WTC11 (cell line): Measurements from ENCODE around the gene DSTYK. TPM values are rescaled to one million over a fixed set of nuclear protein-coding genes. Genes with fewer than 3 reads are reported as not detected.

Source experiments
- ATAC-seq: fragments of 200-7000 bp; cut with Tn5 transposase; 2 replicates; pipeline ENCODE4 v1.10.0; 2021; ENCODE audit warnings: mild to moderate bottlenecking, moderate library complexity
- CTCF ChIA-PET: fragments of 300-600 bp; sonication (Branson Sonifier 250); formaldehyde crosslinking; loops from one replicate; lab custom pipeline; 2021; ENCODE audit warnings: antibody characterized with exemption; lab: Charles Lee
- POLR2A ChIA-PET: fragments of 350-600 bp; sonication (Branson Sonifier 250); formaldehyde crosslinking; loops from one replicate; lab custom pipeline; 2021; ENCODE audit warnings: antibody characterized with exemption; lab: Charles Lee
- DNase-seq: peaks from one replicate; pipeline ENCODE4 v3.0.0; 2021; ENCODE audit warnings: low spot score
- H3K27ac Mint-ChIP-seq: 2 replicates; pipeline ENCODE4 v1.8.0; 2021; ENCODE audit warnings: mixed read lengths
- H3K27me3 Mint-ChIP-seq: 2 replicates; pipeline ENCODE4 v1.8.0; 2021; ENCODE audit warnings: low read depth, mild to moderate bottlenecking, moderate library complexity, mixed read lengths
- H3K36me3 Mint-ChIP-seq: 2 replicates; pipeline ENCODE4 v1.8.0; 2021; ENCODE audit warnings: mixed read lengths
- H3K4me1 Mint-ChIP-seq: 2 replicates; pipeline ENCODE4 v1.8.0; 2022; ENCODE audit warnings: mixed read lengths
- H3K4me3 Mint-ChIP-seq: 2 replicates; pipeline ENCODE4 v1.8.0; 2021; ENCODE audit warnings: mild to moderate bottlenecking, moderate library complexity, mixed read lengths
- H3K9me3 Mint-ChIP-seq: 2 replicates; pipeline ENCODE4 v1.8.0; 2021; ENCODE audit warnings: mixed read lengths
- CBFB ChIP-seq: sonication (generic); formaldehyde crosslinking; IDR thresholded peaks from 2 replicates; pipeline ENCODE4 v1.8.1; 2022; ENCODE audit warnings: mild to moderate bottlenecking, low read depth, missing genetic modification reagents
- ESRRA ChIP-seq: sonication (generic); formaldehyde crosslinking; IDR thresholded peaks from 2 replicates; pipeline ENCODE4 v1.8.1; 2022; ENCODE audit warnings: mild to moderate bottlenecking, missing genetic modification reagents, borderline replicate concordance
- FOXJ3 ChIP-seq: sonication (generic); formaldehyde crosslinking; IDR thresholded peaks from 2 replicates; pipeline ENCODE4 v1.9.0; 2021; ENCODE audit warnings: missing genetic modification reagents, mild to moderate bottlenecking, borderline replicate concordance
- NR1H2 ChIP-seq: sonication (generic); formaldehyde crosslinking; IDR thresholded peaks from 2 replicates; pipeline ENCODE4 v1.9.0; 2021; ENCODE audit warnings: mild to moderate bottlenecking, moderate library complexity, missing genetic modification reagents
- NR3C1 ChIP-seq: sonication (generic); formaldehyde crosslinking; conservative IDR thresholded peaks from 2 replicates; pipeline ENCODE4 v1.8.1; 2023; ENCODE audit warnings: low read depth, mild to moderate bottlenecking, missing genetic modification reagents
- RELA ChIP-seq: sonication (generic); formaldehyde crosslinking; IDR thresholded peaks from 2 replicates; pipeline ENCODE4 v1.8.1; 2022; ENCODE audit warnings: missing genetic modification reagents, mild to moderate bottlenecking, borderline replicate concordance
- RORB ChIP-seq: fragments of 250-450 bp; sonication (Bioruptor Pico); IDR thresholded peaks from 2 replicates; pipeline ENCODE4 v1.9.0; 2021; ENCODE audit warnings: mild to moderate bottlenecking
- TEAD4 ChIP-seq: sonication (generic); formaldehyde crosslinking; IDR thresholded peaks from 2 replicates; pipeline ENCODE4 v1.8.0; 2022; ENCODE audit warnings: mild to moderate bottlenecking, missing genetic modification reagents
- ZNF232 ChIP-seq: sonication (generic); formaldehyde crosslinking; IDR thresholded peaks from 2 replicates; pipeline ENCODE4 v1.8.0; 2022; ENCODE audit warnings: mild to moderate bottlenecking, missing genetic modification reagents
- ZNF317 ChIP-seq: sonication (generic); formaldehyde crosslinking; IDR thresholded peaks from 2 replicates; pipeline ENCODE4 v1.8.1; 2023; ENCODE audit warnings: low read depth, mild to moderate bottlenecking, moderate library complexity, missing genetic modification reagents, borderline replicate concordance
- ZNF396 ChIP-seq: fragments of 250-450 bp; sonication (Bioruptor Pico); IDR thresholded peaks from 2 replicates; pipeline ENCODE4 v1.8.0; 2021; ENCODE audit warnings: mild to moderate bottlenecking, moderate library complexity, borderline replicate concordance
- total RNA-seq: library from RNA; stranded (reverse); gene quantifications from 3 replicates; pipeline ENCODE4 v1.2.3, GENCODE V29; 2021
- TF ChIP-seq, protein P1 (sequence below): fragments of 250-450 bp; sonication (Bioruptor Pico); IDR thresholded peaks from 2 replicates; pipeline ENCODE4 v1.9.0; 2021; ENCODE audit warnings: mild to moderate bottlenecking, borderline replicate concordance
- TF ChIP-seq, protein P2 (sequence below): sonication (generic); formaldehyde crosslinking; IDR thresholded peaks from 2 replicates; pipeline ENCODE4 v1.8.1; 2023; ENCODE audit warnings: mild to moderate bottlenecking, missing genetic modification reagents
- TF ChIP-seq, protein P3 (sequence below): sonication (generic); formaldehyde crosslinking; IDR thresholded peaks from 2 replicates; pipeline ENCODE4 v1.8.0; 2022; ENCODE audit warnings: mild to moderate bottlenecking, missing genetic modification reagents
- TF ChIP-seq, protein P4 (sequence below): sonication (generic); formaldehyde crosslinking; conservative IDR thresholded peaks from 2 replicates; pipeline ENCODE4 v1.8.1; 2023; ENCODE audit warnings: mild to moderate bottlenecking, low read depth, missing genetic modification reagents, moderate library complexity
- TF ChIP-seq, protein P5 (sequence below): sonication (generic); formaldehyde crosslinking; IDR thresholded peaks from 2 replicates; pipeline ENCODE4 v1.8.1; 2023; ENCODE audit warnings: mild to moderate bottlenecking, moderate library complexity, missing genetic modification reagents
- TF ChIP-seq, protein P6 (sequence below): sonication (generic); formaldehyde crosslinking; IDR thresholded peaks from 2 replicates; pipeline ENCODE4 v1.8.0; 2023; ENCODE audit warnings: missing genetic modification reagents
- TF ChIP-seq, protein P7 (sequence below): sonication (generic); formaldehyde crosslinking; IDR thresholded peaks from 2 replicates; pipeline ENCODE4 v1.8.1; 2022; ENCODE audit warnings: low read depth, mild to moderate bottlenecking, moderate library complexity, missing genetic modification reagents, borderline replicate concordance

DSTYK gene
- total RNA-seq, 1 experiment from 2014 or later, result 11.6 TPM

DNA sequence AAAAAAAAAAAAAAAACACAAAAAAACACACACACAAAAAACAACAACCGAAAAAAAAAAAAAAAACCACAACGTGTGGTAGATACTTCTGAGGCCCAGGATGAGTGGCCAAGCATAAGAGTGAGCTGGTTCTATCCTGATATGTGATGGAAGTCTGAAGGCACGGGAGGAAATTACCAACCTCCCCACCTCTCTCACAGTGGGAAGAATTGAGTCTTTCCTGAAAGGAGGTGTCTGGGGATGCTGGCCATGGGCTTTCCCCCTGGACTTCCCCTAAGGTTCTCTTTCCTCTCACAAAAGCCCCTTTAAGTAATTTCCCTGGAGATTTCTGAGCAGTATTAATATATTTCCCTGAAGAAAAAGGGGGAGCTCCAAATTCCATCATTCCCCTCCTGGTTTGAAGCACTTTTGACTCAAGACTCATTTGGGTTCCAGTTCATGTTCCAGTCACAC, 21.5 kb upstream of the DSTYK start:
- POLR2A ChIA-PET, result interaction anchor here (0.7 kb wide), 1 partner anchor 211 kb away, joined by 9 read pairs; no protein-coding TSS in a partner anchor
- H3K27me3 Mint-ChIP-seq, result peaks cover 11% of the 10 kb centered on the region
- TF ChIP-seq NR3C1 (no peak), NR1H2 (CRISPR knock-in tag) (no peak), FOXJ3 (CRISPR knock-in tag) (no peak)
- TF ChIP-seq, protein P1, sequence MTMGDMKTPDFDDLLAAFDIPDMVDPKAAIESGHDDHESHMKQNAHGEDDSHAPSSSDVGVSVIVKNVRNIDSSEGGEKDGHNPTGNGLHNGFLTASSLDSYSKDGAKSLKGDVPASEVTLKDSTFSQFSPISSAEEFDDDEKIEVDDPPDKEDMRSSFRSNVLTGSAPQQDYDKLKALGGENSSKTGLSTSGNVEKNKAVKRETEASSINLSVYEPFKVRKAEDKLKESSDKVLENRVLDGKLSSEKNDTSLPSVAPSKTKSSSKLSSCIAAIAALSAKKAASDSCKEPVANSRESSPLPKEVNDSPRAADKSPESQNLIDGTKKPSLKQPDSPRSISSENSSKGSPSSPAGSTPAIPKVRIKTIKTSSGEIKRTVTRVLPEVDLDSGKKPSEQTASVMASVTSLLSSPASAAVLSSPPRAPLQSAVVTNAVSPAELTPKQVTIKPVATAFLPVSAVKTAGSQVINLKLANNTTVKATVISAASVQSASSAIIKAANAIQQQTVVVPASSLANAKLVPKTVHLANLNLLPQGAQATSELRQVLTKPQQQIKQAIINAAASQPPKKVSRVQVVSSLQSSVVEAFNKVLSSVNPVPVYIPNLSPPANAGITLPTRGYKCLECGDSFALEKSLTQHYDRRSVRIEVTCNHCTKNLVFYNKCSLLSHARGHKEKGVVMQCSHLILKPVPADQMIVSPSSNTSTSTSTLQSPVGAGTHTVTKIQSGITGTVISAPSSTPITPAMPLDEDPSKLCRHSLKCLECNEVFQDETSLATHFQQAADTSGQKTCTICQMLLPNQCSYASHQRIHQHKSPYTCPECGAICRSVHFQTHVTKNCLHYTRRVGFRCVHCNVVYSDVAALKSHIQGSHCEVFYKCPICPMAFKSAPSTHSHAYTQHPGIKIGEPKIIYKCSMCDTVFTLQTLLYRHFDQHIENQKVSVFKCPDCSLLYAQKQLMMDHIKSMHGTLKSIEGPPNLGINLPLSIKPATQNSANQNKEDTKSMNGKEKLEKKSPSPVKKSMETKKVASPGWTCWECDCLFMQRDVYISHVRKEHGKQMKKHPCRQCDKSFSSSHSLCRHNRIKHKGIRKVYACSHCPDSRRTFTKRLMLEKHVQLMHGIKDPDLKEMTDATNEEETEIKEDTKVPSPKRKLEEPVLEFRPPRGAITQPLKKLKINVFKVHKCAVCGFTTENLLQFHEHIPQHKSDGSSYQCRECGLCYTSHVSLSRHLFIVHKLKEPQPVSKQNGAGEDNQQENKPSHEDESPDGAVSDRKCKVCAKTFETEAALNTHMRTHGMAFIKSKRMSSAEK (CRISPR knock-in tag), result no peak
- TF ChIP-seq, protein P2, sequence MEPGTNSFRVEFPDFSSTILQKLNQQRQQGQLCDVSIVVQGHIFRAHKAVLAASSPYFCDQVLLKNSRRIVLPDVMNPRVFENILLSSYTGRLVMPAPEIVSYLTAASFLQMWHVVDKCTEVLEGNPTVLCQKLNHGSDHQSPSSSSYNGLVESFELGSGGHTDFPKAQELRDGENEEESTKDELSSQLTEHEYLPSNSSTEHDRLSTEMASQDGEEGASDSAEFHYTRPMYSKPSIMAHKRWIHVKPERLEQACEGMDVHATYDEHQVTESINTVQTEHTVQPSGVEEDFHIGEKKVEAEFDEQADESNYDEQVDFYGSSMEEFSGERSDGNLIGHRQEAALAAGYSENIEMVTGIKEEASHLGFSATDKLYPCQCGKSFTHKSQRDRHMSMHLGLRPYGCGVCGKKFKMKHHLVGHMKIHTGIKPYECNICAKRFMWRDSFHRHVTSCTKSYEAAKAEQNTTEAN (CRISPR knock-in tag), result no peak
- TF ChIP-seq, protein P3, sequence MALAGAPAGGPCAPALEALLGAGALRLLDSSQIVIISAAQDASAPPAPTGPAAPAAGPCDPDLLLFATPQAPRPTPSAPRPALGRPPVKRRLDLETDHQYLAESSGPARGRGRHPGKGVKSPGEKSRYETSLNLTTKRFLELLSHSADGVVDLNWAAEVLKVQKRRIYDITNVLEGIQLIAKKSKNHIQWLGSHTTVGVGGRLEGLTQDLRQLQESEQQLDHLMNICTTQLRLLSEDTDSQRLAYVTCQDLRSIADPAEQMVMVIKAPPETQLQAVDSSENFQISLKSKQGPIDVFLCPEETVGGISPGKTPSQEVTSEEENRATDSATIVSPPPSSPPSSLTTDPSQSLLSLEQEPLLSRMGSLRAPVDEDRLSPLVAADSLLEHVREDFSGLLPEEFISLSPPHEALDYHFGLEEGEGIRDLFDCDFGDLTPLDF, result no peak

DNA sequence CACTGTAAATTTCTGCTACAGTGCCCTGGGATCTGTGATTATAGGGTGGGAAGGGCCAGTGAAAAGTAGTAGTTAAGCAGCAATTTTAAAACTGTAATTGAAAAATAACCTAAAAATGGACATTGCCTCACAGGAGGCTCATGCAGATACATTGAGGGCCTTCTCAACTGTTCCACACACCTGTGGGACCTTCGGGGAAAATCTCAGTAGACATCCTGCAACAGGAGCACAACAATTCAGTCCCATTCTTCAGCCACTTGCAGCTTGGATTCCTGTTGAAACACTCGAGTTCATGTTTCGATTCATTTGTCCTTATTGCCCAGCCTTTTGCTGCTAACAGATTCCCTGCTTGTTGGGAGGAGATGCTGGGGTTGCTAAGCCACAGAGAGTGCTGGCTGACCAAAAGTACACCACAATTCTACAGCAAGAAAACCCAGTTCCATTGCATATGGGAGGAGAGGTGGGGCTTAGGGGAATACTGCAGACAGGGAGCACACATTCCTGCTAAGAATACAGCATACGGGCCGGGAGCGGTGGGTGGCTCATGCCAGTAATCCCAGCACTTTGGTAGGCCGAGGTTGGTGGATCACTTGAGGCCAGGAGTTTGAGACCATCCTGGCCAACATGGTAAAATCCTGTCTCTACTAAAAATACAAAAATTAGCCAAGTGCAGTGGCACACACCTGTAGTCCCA, 20.8 kb upstream of the DSTYK start:
- CTCF ChIA-PET, result no interaction called here
- peaks cover 11% of the 10 kb centered on the region for H3K27me3 Mint-ChIP-seq
- H3K4me1 Mint-ChIP-seq, result peaks cover 19% of the 10 kb centered on the region
- no peak overlapping the region for H3K4me3 Mint-ChIP-seq
- ATAC-seq, result no peak
- H3K36me3 Mint-ChIP-seq, result no peaks in the 10 kb centered on the region
- no peaks in the 10 kb centered on the region for H3K9me3 Mint-ChIP-seq
- POLR2A ChIA-PET, result no interaction called here
- H3K27ac Mint-ChIP-seq, result no peak overlapping the region
- DNase-seq, result no peak
- TF ChIP-seq ZNF396 (CRISPR knock-in tag) (no peak), ESRRA (CRISPR knock-in tag) (no peak), CBFB (CRISPR knock-in tag) (no peak), ZNF232 (CRISPR knock-in tag) (no peak), NR3C1 (no peak), RORB (CRISPR knock-in tag) (no peak), TEAD4 (no peak), ZNF317 (CRISPR knock-in tag) (no peak), RELA (CRISPR knock-in tag) (no peak)
- TF ChIP-seq, protein P2 (CRISPR knock-in tag), result no peak
- TF ChIP-seq, protein P4, sequence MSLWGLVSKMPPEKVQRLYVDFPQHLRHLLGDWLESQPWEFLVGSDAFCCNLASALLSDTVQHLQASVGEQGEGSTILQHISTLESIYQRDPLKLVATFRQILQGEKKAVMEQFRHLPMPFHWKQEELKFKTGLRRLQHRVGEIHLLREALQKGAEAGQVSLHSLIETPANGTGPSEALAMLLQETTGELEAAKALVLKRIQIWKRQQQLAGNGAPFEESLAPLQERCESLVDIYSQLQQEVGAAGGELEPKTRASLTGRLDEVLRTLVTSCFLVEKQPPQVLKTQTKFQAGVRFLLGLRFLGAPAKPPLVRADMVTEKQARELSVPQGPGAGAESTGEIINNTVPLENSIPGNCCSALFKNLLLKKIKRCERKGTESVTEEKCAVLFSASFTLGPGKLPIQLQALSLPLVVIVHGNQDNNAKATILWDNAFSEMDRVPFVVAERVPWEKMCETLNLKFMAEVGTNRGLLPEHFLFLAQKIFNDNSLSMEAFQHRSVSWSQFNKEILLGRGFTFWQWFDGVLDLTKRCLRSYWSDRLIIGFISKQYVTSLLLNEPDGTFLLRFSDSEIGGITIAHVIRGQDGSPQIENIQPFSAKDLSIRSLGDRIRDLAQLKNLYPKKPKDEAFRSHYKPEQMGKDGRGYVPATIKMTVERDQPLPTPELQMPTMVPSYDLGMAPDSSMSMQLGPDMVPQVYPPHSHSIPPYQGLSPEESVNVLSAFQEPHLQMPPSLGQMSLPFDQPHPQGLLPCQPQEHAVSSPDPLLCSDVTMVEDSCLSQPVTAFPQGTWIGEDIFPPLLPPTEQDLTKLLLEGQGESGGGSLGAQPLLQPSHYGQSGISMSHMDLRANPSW (CRISPR knock-in tag), result no peak
- TF ChIP-seq, protein P5, sequence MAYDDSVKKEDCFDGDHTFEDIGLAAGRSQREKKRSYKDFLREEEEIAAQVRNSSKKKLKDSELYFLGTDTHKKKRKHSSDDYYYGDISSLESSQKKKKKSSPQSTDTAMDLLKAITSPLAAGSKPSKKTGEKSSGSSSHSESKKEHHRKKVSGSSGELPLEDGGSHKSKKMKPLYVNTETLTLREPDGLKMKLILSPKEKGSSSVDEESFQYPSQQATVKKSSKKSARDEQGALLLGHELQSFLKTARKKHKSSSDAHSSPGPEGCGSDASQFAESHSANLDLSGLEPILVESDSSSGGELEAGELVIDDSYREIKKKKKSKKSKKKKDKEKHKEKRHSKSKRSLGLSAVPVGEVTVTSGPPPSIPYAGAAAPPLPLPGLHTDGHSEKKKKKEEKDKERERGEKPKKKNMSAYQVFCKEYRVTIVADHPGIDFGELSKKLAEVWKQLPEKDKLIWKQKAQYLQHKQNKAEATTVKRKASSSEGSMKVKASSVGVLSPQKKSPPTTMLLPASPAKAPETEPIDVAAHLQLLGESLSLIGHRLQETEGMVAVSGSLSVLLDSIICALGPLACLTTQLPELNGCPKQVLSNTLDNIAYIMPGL (CRISPR knock-in tag), result no peak
- TF ChIP-seq, protein P6, sequence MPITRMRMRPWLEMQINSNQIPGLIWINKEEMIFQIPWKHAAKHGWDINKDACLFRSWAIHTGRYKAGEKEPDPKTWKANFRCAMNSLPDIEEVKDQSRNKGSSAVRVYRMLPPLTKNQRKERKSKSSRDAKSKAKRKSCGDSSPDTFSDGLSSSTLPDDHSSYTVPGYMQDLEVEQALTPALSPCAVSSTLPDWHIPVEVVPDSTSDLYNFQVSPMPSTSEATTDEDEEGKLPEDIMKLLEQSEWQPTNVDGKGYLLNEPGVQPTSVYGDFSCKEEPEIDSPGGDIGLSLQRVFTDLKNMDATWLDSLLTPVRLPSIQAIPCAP (CRISPR knock-in tag), result no peak
- TF ChIP-seq, protein P7, sequence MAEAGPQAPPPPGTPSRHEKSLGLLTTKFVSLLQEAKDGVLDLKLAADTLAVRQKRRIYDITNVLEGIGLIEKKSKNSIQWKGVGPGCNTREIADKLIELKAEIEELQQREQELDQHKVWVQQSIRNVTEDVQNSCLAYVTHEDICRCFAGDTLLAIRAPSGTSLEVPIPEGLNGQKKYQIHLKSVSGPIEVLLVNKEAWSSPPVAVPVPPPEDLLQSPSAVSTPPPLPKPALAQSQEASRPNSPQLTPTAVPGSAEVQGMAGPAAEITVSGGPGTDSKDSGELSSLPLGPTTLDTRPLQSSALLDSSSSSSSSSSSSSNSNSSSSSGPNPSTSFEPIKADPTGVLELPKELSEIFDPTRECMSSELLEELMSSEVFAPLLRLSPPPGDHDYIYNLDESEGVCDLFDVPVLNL (CRISPR knock-in tag), result no peak

More for the DNA sequence above, 21.5 kb upstream of the DSTYK start:
- no peak for ATAC-seq
- Mint-ChIP-seq H3K36me3 (no peaks in the 10 kb centered on the region), H3K27ac (0 out of 2 replicates have a peak overlapping the region, but pooled peaks have one; percentile 72), H3K4me3 (no peak overlapping the region), H3K4me1 (peaks cover 20% of the 10 kb centered on the region), H3K9me3 (no peaks in the 10 kb centered on the region)
- DNase-seq, result no peak
- CTCF ChIA-PET, result interaction anchor here (1.8 kb wide), 1 partner anchor 23 kb away, joined by 7 read pairs; no protein-coding TSS in a partner anchor
